DND-41 (cell line): ENCODE measurements around the gene SLC1A2.

Source experiments
- ATAC-seq: fragments of 200-7000 bp; cut with Tn5 transposase; 3 replicates; pipeline ENCODE4 v1.9.1; 2021; ENCODE audit warnings: low read depth; ENCODE audit not compliant: insufficient read depth
- DNase-seq: peaks from one replicate; pipeline ENCODE4 v3.0.0-alpha.2; 2020
- H2AFZ ChIP-seq: 2 replicates; pipeline ENCODE4 v1.6.0; 2012; ENCODE audit warnings: low read depth, low read length
- H3K27ac ChIP-seq: 2 replicates; pipeline ENCODE4 v1.5.1; 2012; ENCODE audit warnings: low read length, inconsistent platforms
- H3K27me3 ChIP-seq: fragments of 200-600 bp; sonication (generic); 2 replicates; pipeline ENCODE4 v1.6.0; 2012; ENCODE audit warnings: low read length, mild to moderate bottlenecking, inconsistent platforms; ENCODE audit not compliant: insufficient read depth, poor library complexity
- H3K36me3 ChIP-seq: 2 replicates; pipeline ENCODE4 v1.5.1; 2012; ENCODE audit warnings: low read length, inconsistent platforms; ENCODE audit not compliant: insufficient read depth
- H3K4me1 ChIP-seq: 2 replicates; pipeline ENCODE4 v1.5.1; 2012; ENCODE audit warnings: mild to moderate bottlenecking, low read length; ENCODE audit not compliant: insufficient read depth
- H3K4me2 ChIP-seq: 2 replicates; pipeline ENCODE4 v1.6.0; 2012; ENCODE audit warnings: mild to moderate bottlenecking, moderate library complexity, low read length, inconsistent platforms; ENCODE audit not compliant: insufficient read depth
- H3K4me3 ChIP-seq, 2 experiments: fragments of 200-600 bp in 1 of 2; shearing (Covaris generic) in 1 of 2; 2 replicates each; pipeline ENCODE4 v1.5.1; 2012 to 2016; ENCODE audit warnings: inconsistent platforms in 2 of 2, low read length in 2 of 2, mild to moderate bottlenecking in 2 of 2, low read depth in 1 of 2, moderate library complexity in 1 of 2
- H3K79me2 ChIP-seq: 2 replicates; pipeline ENCODE4 v1.6.0; 2012; ENCODE audit warnings: low read length, inconsistent platforms; ENCODE audit not compliant: insufficient read depth
- H3K9ac ChIP-seq: 2 replicates; pipeline ENCODE4 v1.6.0; 2012; ENCODE audit warnings: low read depth, mild to moderate bottlenecking, inconsistent platforms, low read length, moderate library complexity
- H3K9me3 ChIP-seq: 2 replicates; pipeline ENCODE4 v1.5.1; 2012; ENCODE audit warnings: low read length, moderate library complexity, mild to moderate bottlenecking, inconsistent platforms; ENCODE audit not compliant: insufficient read depth, severe bottlenecking
- H4K20me1 ChIP-seq: 2 replicates; pipeline ENCODE4 v1.6.0; 2012; ENCODE audit warnings: low read length; ENCODE audit not compliant: insufficient read depth
- CTCF ChIP-seq: IDR thresholded peaks from 2 replicates; pipeline ENCODE4 v1.5.1; 2012; ENCODE audit warnings: borderline replicate concordance, low read length, moderate library complexity, mild to moderate bottlenecking; ENCODE audit not compliant: poor library complexity, severe bottlenecking; ENCODE audit errors: extremely low read depth
- EZH2 ChIP-seq: IDR thresholded peaks from 3 replicates; pipeline ENCODE4 v1.6.1; 2012; ENCODE audit warnings: borderline replicate concordance, low read depth, mild to moderate bottlenecking, moderate library complexity, low read length, inconsistent platforms; ENCODE audit not compliant: severe bottlenecking

The SLC1A2 gene

GRCh38 chr11:35354644-35355043, 64.7 kb downstream of the SLC1A2 start:
- ATAC-seq: no peak
- peaks cover 3% of the 10 kb centered on the region for H3K27me3 ChIP-seq

DNA sequence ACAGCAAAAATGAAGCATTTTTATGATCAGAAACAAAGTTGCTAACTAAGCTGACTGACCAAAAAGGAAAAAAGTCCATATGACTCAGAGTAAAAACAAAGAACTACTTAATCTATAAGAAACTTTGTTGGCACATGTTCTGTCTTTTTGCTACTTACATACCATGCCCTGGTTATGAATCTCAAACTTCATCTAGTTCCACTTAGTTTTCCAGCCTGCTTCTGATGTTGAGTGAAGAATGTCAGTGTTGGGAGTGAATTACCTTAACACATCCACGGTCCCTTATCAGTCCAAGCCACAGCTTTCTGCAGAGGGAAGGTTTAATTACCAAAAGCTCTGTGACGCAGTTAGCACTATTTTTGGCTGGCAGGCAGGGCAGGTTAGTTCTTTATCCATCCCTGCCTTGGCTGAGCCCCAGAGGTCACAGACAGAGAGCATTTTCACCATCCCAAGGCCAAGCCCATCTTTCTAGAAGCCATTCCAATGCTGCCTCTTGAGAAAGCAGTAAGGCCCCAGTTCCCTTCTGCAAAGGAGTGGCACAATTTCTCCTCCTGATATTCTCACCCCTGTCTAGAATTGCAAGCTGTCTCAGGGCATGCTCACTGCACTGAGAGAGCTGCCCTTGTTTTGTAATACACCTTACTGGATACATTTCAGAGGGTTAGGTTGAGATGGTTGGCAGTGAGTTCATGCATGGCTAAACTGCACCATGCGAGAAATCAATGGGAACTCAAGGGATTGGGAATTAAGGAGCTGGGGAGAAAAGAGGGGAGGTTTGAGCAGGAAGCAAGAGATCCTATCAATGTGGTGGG, 67.1 kb downstream of the SLC1A2 start:
- Histone ChIP-seq H3K9ac (no peak overlapping the region), H3K9me3 (no peaks in the 10 kb centered on the region), H4K20me1 (no peaks in the 10 kb centered on the region), H3K27me3 (no peaks in the 10 kb centered on the region), H3K79me2 (no peaks in the 10 kb centered on the region), H3K4me3 (no peak overlapping the region), H3K36me3 (no peaks in the 10 kb centered on the region), H2AFZ (no peak overlapping the region), H3K27ac (no peak overlapping the region), H3K4me2 (no peak overlapping the region), H3K4me1 (no peaks in the 10 kb centered on the region)
- TF ChIP-seq CTCF (no peak), EZH2 (no peak)
- ATAC-seq (no peak), DNase-seq (no peak)

More at GRCh38 chr11:35354644-35355043, 64.7 kb downstream of the SLC1A2 start:
- no peaks in the 10 kb centered on the region for H4K20me1 ChIP-seq
- H3K27ac ChIP-seq: no peak overlapping the region
- no peaks in the 10 kb centered on the region for H3K9me3 ChIP-seq
- no peaks in the 10 kb centered on the region for H3K36me3 ChIP-seq
- no peak overlapping the region for H3K4me2 ChIP-seq
- H3K9ac ChIP-seq: no peak overlapping the region
- H3K4me3 ChIP-seq: no peak overlapping the region
- no peaks in the 10 kb centered on the region for H3K4me1 ChIP-seq
- DNase-seq: no peak
- no peak overlapping the region for H2AFZ ChIP-seq
- H3K79me2 ChIP-seq: no peaks in the 10 kb centered on the region
- TF ChIP-seq EZH2 (no peak), CTCF (no peak)

GRCh38 chr11:35349897-35350296, 69.5 kb downstream of the SLC1A2 start:
- DNase-seq (no peak), ATAC-seq (no peak)
- no peaks in the 10 kb centered on the region for H4K20me1 ChIP-seq
- H3K4me2 ChIP-seq: no peak overlapping the region
- H2AFZ ChIP-seq: no peak overlapping the region
- no peak overlapping the region for H3K9ac ChIP-seq
- no peaks in the 10 kb centered on the region for H3K79me2 ChIP-seq
- H3K4me3 ChIP-seq: no peak overlapping the region
- no peaks in the 10 kb centered on the region for H3K27me3 ChIP-seq
- H3K4me1 ChIP-seq: no peaks in the 10 kb centered on the region
- TF ChIP-seq CTCF (no peak), EZH2 (no peak)
- H3K9me3 ChIP-seq: no peaks in the 10 kb centered on the region
- H3K27ac ChIP-seq: no peak overlapping the region
- no peaks in the 10 kb centered on the region for H3K36me3 ChIP-seq
